ENCODE results near the gene G6PC1. TPM values are rescaled to one million over a fixed set of nuclear protein-coding genes. Genes with fewer than 3 reads are reported as not detected.

The G6PC1 gene
- total and polyA plus RNA-seq, 2 of the 13 experiments (the other 11 are each of a cell fraction or from before 2014, with no cell fraction given): 1.7 to 37.9 TPM

- no peak for TF ChIP-seq ZUFSP (CRISPR knock-in tag; IDR thresholded peaks at IDR 0.05; ENCODE audit: borderline replicate concordance)
- no peak for TF ChIP-seq SRY (CRISPR knock-in tag; IDR thresholded peaks at IDR 0.05)
- TF ChIP-seq MBNL3 (CRISPR knock-in tag; conservative IDR thresholded peaks at IDR 0.05): no peak
- TF ChIP-seq, protein P1, sequence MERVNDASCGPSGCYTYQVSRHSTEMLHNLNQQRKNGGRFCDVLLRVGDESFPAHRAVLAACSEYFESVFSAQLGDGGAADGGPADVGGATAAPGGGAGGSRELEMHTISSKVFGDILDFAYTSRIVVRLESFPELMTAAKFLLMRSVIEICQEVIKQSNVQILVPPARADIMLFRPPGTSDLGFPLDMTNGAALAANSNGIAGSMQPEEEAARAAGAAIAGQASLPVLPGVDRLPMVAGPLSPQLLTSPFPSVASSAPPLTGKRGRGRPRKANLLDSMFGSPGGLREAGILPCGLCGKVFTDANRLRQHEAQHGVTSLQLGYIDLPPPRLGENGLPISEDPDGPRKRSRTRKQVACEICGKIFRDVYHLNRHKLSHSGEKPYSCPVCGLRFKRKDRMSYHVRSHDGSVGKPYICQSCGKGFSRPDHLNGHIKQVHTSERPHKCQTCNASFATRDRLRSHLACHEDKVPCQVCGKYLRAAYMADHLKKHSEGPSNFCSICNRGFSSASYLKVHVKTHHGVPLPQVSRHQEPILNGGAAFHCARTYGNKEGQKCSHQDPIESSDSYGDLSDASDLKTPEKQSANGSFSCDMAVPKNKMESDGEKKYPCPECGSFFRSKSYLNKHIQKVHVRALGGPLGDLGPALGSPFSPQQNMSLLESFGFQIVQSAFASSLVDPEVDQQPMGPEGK (CRISPR knock-in tag; IDR thresholded peaks at IDR 0.05): no peak; the same call in none of the 2 replicates
- no peak for TF ChIP-seq ZSCAN20 (CRISPR knock-in tag; IDR thresholded peaks at IDR 0.05; ENCODE audit: borderline replicate concordance)
- TF ChIP-seq ZFP41 (CRISPR knock-in tag; IDR thresholded peaks at IDR 0.05; ENCODE audit: borderline replicate concordance): no peak
- 0 out of 2 replicates have a peak, but pooled peaks have one; percentile 28 for TF ChIP-seq ZFP36L1 (CRISPR knock-in tag; IDR thresholded peaks at IDR 0.05)
- no peak for TF ChIP-seq ATF6 (CRISPR knock-in tag; conservative IDR thresholded peaks at IDR 0.05)
- TF ChIP-seq NR1H2 (CRISPR knock-in tag; IDR thresholded peaks at IDR 0.05; ENCODE audit: borderline replicate concordance, low read depth): peak; percentile 89; the same call in 1 of the 2 replicates
Measured at GRCh38 chr17:42865638-42866094, 34.9 kb upstream of the G6PC1 start (continued).

All from HepG2 (cell line).